Activated naive CD4-positive, alpha-beta T cell treated with anti-CD3 and anti-CD28 coated beads, Interleukin-2, amount 50 U/mL, for 16 hours (primary cell): ENCODE results near the gene PPP2R2C.

Experiments used
- DNase-seq: peaks from one replicate; pipeline ENCODE4 v3.0.0-alpha.2; 2020

PPP2R2C gene

GRCh38 chr4:6446538-6447451, 25.6 kb downstream of the PPP2R2C start:
- DNase-seq: no peak

- DNase-seq: no peak
Observed at GRCh38 chr4:6446130-6446482, 26.3 kb downstream of the PPP2R2C start.

GRCh38 chr4:6445403-6446129, 26.8 kb downstream of the PPP2R2C start:
- no peak for DNase-seq

GRCh38 chr4:6444582-6444981, 27.8 kb downstream of the PPP2R2C start:
- DNase-seq: no peak

- DNase-seq: no peak
Observed at GRCh38 chr4:6443035-6444023, 29.1 kb downstream of the PPP2R2C start.

GRCh38 chr4:6442555-6442954, 29.9 kb downstream of the PPP2R2C start:
- DNase-seq: no peak

GRCh38 chr4:6441758-6442157, 30.7 kb downstream of the PPP2R2C start:
- no peak for DNase-seq

GRCh38 chr4:6441202-6441582, 31.2 kb downstream of the PPP2R2C start:
- DNase-seq: no peak

GRCh38 chr4:6440506-6441201, 31.8 kb downstream of the PPP2R2C start:
- DNase-seq: no peak

- DNase-seq: no peak
Observed at GRCh38 chr4:6439120-6439762, 33.2 kb downstream of the PPP2R2C start.

- DNase-seq: no peak
Observed at GRCh38 chr4:6437826-6438238, 34.6 kb downstream of the PPP2R2C start.

GRCh38 chr4:6435010-6435409, 37.4 kb downstream of the PPP2R2C start:
- no peak for DNase-seq

GRCh38 chr4:6430927-6431326, 41.5 kb downstream of the PPP2R2C start:
- DNase-seq: no peak

- DNase-seq: no peak
Observed at GRCh38 chr4:6427439-6428090, 44.8 kb downstream of the PPP2R2C start.

- no peak for DNase-seq
Observed at GRCh38 chr4:6426571-6427438, 45.6 kb downstream of the PPP2R2C start.

GRCh38 chr4:6425911-6426310, 46.5 kb downstream of the PPP2R2C start:
- no peak for DNase-seq

- no peak for DNase-seq
Observed at GRCh38 chr4:6425336-6425735, 47.1 kb downstream of the PPP2R2C start.

GRCh38 chr4:6424425-6424824, 48.0 kb downstream of the PPP2R2C start:
- no peak for DNase-seq

- no peak for DNase-seq
Observed at GRCh38 chr4:6423575-6423974, 48.8 kb downstream of the PPP2R2C start.

GRCh38 chr4:6422866-6423265, 49.5 kb downstream of the PPP2R2C start:
- DNase-seq: no peak
